NCI-H2196 treated with DMSO at 0.1 percent for 48 hours (cell line): ENCODE measurements around the gene RSBN1L.
A peak's percentile ranks its signal among the peaks of the same experiment; 100 is the strongest.
"Not testable (repeated sequence)": the region's sequence is repeated elsewhere in the genome, so short reads cannot be mapped to it uniquely, and the experiment has no call there.

Source experiments
- DNase-seq: peaks from one replicate; lab custom pipeline; 2025; ENCODE audit not compliant: unreplicated experiment; lab: John Stamatoyannopoulos, UW

The RSBN1L gene

GRCh38 chr7:77765481-77765880 lies 69.2 kb downstream of the RSBN1L start:
- no peak for DNase-seq

- DNase-seq = no peak
These were observed 69.9 kb downstream of the RSBN1L start for GRCh38 chr7:77765906-77766800.

- DNase-seq = no peak
These were observed 70.7 kb downstream of the RSBN1L start for GRCh38 chr7:77766801-77767605.

GRCh38 chr7:77770316-77770715 lies 74.1 kb downstream of the RSBN1L start:
- DNase-seq = no peak

GRCh38 chr7:77771901-77772300 lies 75.6 kb downstream of the RSBN1L start:
- no peak for DNase-seq

- DNase-seq = no peak
These were observed 82.3 kb downstream of the RSBN1L start for GRCh38 chr7:77778535-77778934.

- no peak for DNase-seq
These were observed 86.1 kb downstream of the RSBN1L start for GRCh38 chr7:77782383-77782782.

- no peak for DNase-seq
These were observed 86.9 kb downstream of the RSBN1L start for GRCh38 chr7:77783111-77783510.

- DNase-seq = no peak
These were observed 87.3 kb downstream of the RSBN1L start for GRCh38 chr7:77783545-77783944.

GRCh38 chr7:77784426-77784825 lies 88.2 kb downstream of the RSBN1L start:
- not testable (repeated sequence) for DNase-seq

GRCh38 chr7:77786018-77786417 lies 89.8 kb downstream of the RSBN1L start:
- DNase-seq = no peak

GRCh38 chr7:77786741-77787140 lies 90.5 kb downstream of the RSBN1L start:
- DNase-seq = no peak

GRCh38 chr7:77788327-77788902 lies 92.2 kb downstream of the RSBN1L start:
- DNase-seq = no peak

- DNase-seq = peak; percentile 49
These were observed 95.1 kb downstream of the RSBN1L start for GRCh38 chr7:77791336-77791735.

GRCh38 chr7:77791956-77792355 lies 95.7 kb downstream of the RSBN1L start:
- DNase-seq = no peak

GRCh38 chr7:77794000-77794399 lies 97.7 kb downstream of the RSBN1L start:
- no peak for DNase-seq

GRCh38 chr7:77796109-77796508 lies 99.8 kb downstream of the RSBN1L start:
- DNase-seq = no peak

- DNase-seq = no peak
These were observed 100.7 kb downstream of the RSBN1L start for GRCh38 chr7:77796960-77797359.

- no peak for DNase-seq
These were observed 101.6 kb downstream of the RSBN1L start for GRCh38 chr7:77797734-77798393.

GRCh38 chr7:77798394-77799077 lies 102.3 kb downstream of the RSBN1L start, which contains the start of the genes PHTF2 and TMEM60:
Gene PHTF2, plus strand, starts transcription at chr7:77798773.
Gene TMEM60, minus strand, starts transcription at chr7:77798434. Its CDS starts 4,061 bp downstream, at chr7:77794373.
- peak; percentile 99 for DNase-seq
